WTC11 (cell line): Measurements from ENCODE around the gene CCNQ. TPM values are rescaled to one million over a fixed set of nuclear protein-coding genes. Genes with fewer than 3 reads are reported as not detected.

Experiments
- ATAC-seq: fragments of 200-7000 bp; cut with Tn5 transposase; 2 replicates; pipeline ENCODE4 v1.10.0; 2021; ENCODE audit warnings: mild to moderate bottlenecking, moderate library complexity
- CTCF ChIA-PET: fragments of 300-600 bp; sonication (Branson Sonifier 250); formaldehyde crosslinking; loops from one replicate; lab custom pipeline; 2021; ENCODE audit warnings: antibody characterized with exemption; lab: Charles Lee
- POLR2A ChIA-PET: fragments of 350-600 bp; sonication (Branson Sonifier 250); formaldehyde crosslinking; loops from one replicate; lab custom pipeline; 2021; ENCODE audit warnings: antibody characterized with exemption; lab: Charles Lee
- DNase-seq: peaks from one replicate; pipeline ENCODE4 v3.0.0; 2021; ENCODE audit warnings: low spot score
- H3K27ac Mint-ChIP-seq: 2 replicates; pipeline ENCODE4 v1.8.0; 2021; ENCODE audit warnings: mixed read lengths
- H3K27me3 Mint-ChIP-seq: 2 replicates; pipeline ENCODE4 v1.8.0; 2021; ENCODE audit warnings: low read depth, mild to moderate bottlenecking, moderate library complexity, mixed read lengths
- H3K36me3 Mint-ChIP-seq: 2 replicates; pipeline ENCODE4 v1.8.0; 2021; ENCODE audit warnings: mixed read lengths
- H3K4me1 Mint-ChIP-seq: 2 replicates; pipeline ENCODE4 v1.8.0; 2022; ENCODE audit warnings: mixed read lengths
- H3K4me3 Mint-ChIP-seq: 2 replicates; pipeline ENCODE4 v1.8.0; 2021; ENCODE audit warnings: mild to moderate bottlenecking, moderate library complexity, mixed read lengths
- H3K9me3 Mint-ChIP-seq: 2 replicates; pipeline ENCODE4 v1.8.0; 2021; ENCODE audit warnings: mixed read lengths
- FOXJ3 ChIP-seq: sonication (generic); formaldehyde crosslinking; IDR thresholded peaks from 2 replicates; pipeline ENCODE4 v1.9.0; 2021; ENCODE audit warnings: missing genetic modification reagents, mild to moderate bottlenecking, borderline replicate concordance
- FOXP1 ChIP-seq: sonication (generic); formaldehyde crosslinking; IDR thresholded peaks from 2 replicates; pipeline ENCODE4 v1.8.0; 2022; ENCODE audit warnings: missing genetic modification reagents, mild to moderate bottlenecking, moderate library complexity, borderline replicate concordance
- GRHL2 ChIP-seq: fragments of 250-450 bp; sonication (Bioruptor Pico); IDR thresholded peaks from 2 replicates; pipeline ENCODE4 v1.8.0; 2022; ENCODE audit warnings: mild to moderate bottlenecking, moderate library complexity; ENCODE audit not compliant: insufficient replicate concordance, severe bottlenecking
- GTF2I ChIP-seq: fragments of 250-450 bp; sonication (Bioruptor Pico); conservative IDR thresholded peaks from 2 replicates; pipeline ENCODE4 v1.4.0; 2021; ENCODE audit warnings: mild to moderate bottlenecking
- JUN ChIP-seq: sonication (generic); formaldehyde crosslinking; IDR thresholded peaks from 2 replicates; pipeline ENCODE4 v1.8.0; 2023; ENCODE audit warnings: mild to moderate bottlenecking, missing genetic modification reagents
- MYBL2 ChIP-seq: sonication (generic); formaldehyde crosslinking; IDR thresholded peaks from 2 replicates; pipeline ENCODE4 v1.8.1; 2023; ENCODE audit warnings: mild to moderate bottlenecking, moderate library complexity, missing genetic modification reagents
- NFATC4 ChIP-seq: fragments of 250-450 bp; sonication (Bioruptor Pico); IDR thresholded peaks from 2 replicates; pipeline ENCODE4 v1.9.0; 2021; ENCODE audit warnings: mild to moderate bottlenecking
- OVOL2 ChIP-seq: fragments of 250-450 bp; sonication (Bioruptor Pico); IDR thresholded peaks from 2 replicates; pipeline ENCODE4 v1.9.0; 2021; ENCODE audit warnings: mild to moderate bottlenecking, borderline replicate concordance
- RELA ChIP-seq: sonication (generic); formaldehyde crosslinking; IDR thresholded peaks from 2 replicates; pipeline ENCODE4 v1.8.1; 2022; ENCODE audit warnings: missing genetic modification reagents, mild to moderate bottlenecking, borderline replicate concordance
- RORB ChIP-seq: fragments of 250-450 bp; sonication (Bioruptor Pico); IDR thresholded peaks from 2 replicates; pipeline ENCODE4 v1.9.0; 2021; ENCODE audit warnings: mild to moderate bottlenecking
- SP1 ChIP-seq: sonication (generic); formaldehyde crosslinking; conservative IDR thresholded peaks from 2 replicates; pipeline ENCODE4 v1.8.1; 2022; ENCODE audit warnings: missing genetic modification reagents
- TEAD4 ChIP-seq: sonication (generic); formaldehyde crosslinking; IDR thresholded peaks from 2 replicates; pipeline ENCODE4 v1.8.0; 2022; ENCODE audit warnings: mild to moderate bottlenecking, missing genetic modification reagents
- ZNF121 ChIP-seq: sonication (generic); formaldehyde crosslinking; IDR thresholded peaks from 2 replicates; pipeline ENCODE4 v1.8.0; 2023; ENCODE audit warnings: missing genetic modification reagents
- ZNF232 ChIP-seq: sonication (generic); formaldehyde crosslinking; IDR thresholded peaks from 2 replicates; pipeline ENCODE4 v1.8.0; 2022; ENCODE audit warnings: mild to moderate bottlenecking, missing genetic modification reagents
- ZNF671 ChIP-seq: fragments of 250-450 bp; sonication (Bioruptor Pico); IDR thresholded peaks from 2 replicates; pipeline ENCODE4 v1.8.0; 2021; ENCODE audit warnings: mild to moderate bottlenecking
- total RNA-seq: library from RNA; stranded (reverse); gene quantifications from 3 replicates; pipeline ENCODE4 v1.2.3, GENCODE V29; 2021
- TF ChIP-seq, protein P1 (sequence below): fragments of 200-600 bp; IDR thresholded peaks from 2 replicates; pipeline ENCODE4 v1.8.0; 2022; ENCODE audit warnings: antibody characterized with exemption
- TF ChIP-seq, protein P2 (sequence below): sonication (generic); formaldehyde crosslinking; IDR thresholded peaks from 2 replicates; pipeline ENCODE4 v1.8.0; 2023; ENCODE audit warnings: mild to moderate bottlenecking, missing genetic modification reagents
- TF ChIP-seq, protein P3 (sequence below): sonication (generic); formaldehyde crosslinking; IDR thresholded peaks from 2 replicates; pipeline ENCODE4 v1.8.0; 2022; ENCODE audit warnings: missing genetic modification reagents
- TF ChIP-seq, protein P4 (sequence below): sonication (generic); formaldehyde crosslinking; IDR thresholded peaks from 2 replicates; pipeline ENCODE4 v1.8.0; 2022; ENCODE audit warnings: mild to moderate bottlenecking, missing genetic modification reagents
- TF ChIP-seq, protein P5 (sequence below): sonication (generic); formaldehyde crosslinking; IDR thresholded peaks from 2 replicates; pipeline ENCODE4 v1.8.0; 2022; ENCODE audit warnings: mild to moderate bottlenecking, missing genetic modification reagents
- TF ChIP-seq, protein P6 (sequence below): sonication (generic); formaldehyde crosslinking; IDR thresholded peaks from 2 replicates; pipeline ENCODE4 v1.8.1; 2023; ENCODE audit warnings: mild to moderate bottlenecking, missing genetic modification reagents

The CCNQ gene
- total RNA-seq, 1 experiment from 2014 or later: 17.4 TPM

DNA sequence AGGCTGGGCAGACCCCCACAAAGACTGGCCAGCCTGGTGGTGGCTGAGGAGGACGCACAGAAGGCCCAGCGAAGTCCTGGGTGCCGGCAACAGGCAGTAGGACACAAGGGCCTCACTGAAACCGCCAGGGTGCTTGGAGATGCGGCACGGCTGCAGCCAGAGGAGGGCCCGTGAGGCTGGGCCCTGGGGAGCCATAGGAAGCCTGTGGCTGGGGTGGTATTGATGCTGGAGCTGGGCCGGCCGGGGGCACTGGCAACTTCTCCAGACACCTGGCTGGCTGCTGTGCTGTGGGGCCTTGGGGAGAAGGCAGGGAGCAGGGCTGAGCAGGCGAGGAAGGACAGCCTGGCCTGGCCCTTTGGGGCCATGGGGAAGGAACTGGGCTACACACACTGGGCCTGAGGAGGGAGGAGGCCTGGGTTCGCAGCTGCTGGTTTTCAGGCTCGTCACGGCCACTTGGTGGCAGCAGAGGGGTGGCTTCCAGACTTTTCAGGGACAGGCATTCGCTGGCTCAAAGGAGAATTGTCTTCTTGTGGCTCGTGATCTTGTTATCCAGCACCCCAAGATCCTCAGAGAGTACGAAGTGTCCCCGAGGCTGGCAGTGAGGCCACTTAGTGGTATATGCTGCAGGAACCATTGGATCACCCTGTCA, 44.3 kb downstream of the CCNQ start:
- TF ChIP-seq FOXJ3 (CRISPR knock-in tag): no peak
- TF ChIP-seq, protein P1, sequence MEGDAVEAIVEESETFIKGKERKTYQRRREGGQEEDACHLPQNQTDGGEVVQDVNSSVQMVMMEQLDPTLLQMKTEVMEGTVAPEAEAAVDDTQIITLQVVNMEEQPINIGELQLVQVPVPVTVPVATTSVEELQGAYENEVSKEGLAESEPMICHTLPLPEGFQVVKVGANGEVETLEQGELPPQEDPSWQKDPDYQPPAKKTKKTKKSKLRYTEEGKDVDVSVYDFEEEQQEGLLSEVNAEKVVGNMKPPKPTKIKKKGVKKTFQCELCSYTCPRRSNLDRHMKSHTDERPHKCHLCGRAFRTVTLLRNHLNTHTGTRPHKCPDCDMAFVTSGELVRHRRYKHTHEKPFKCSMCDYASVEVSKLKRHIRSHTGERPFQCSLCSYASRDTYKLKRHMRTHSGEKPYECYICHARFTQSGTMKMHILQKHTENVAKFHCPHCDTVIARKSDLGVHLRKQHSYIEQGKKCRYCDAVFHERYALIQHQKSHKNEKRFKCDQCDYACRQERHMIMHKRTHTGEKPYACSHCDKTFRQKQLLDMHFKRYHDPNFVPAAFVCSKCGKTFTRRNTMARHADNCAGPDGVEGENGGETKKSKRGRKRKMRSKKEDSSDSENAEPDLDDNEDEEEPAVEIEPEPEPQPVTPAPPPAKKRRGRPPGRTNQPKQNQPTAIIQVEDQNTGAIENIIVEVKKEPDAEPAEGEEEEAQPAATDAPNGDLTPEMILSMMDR: peak; percentile 38
- no peak for TF ChIP-seq FOXP1
- TF ChIP-seq, protein P2, sequence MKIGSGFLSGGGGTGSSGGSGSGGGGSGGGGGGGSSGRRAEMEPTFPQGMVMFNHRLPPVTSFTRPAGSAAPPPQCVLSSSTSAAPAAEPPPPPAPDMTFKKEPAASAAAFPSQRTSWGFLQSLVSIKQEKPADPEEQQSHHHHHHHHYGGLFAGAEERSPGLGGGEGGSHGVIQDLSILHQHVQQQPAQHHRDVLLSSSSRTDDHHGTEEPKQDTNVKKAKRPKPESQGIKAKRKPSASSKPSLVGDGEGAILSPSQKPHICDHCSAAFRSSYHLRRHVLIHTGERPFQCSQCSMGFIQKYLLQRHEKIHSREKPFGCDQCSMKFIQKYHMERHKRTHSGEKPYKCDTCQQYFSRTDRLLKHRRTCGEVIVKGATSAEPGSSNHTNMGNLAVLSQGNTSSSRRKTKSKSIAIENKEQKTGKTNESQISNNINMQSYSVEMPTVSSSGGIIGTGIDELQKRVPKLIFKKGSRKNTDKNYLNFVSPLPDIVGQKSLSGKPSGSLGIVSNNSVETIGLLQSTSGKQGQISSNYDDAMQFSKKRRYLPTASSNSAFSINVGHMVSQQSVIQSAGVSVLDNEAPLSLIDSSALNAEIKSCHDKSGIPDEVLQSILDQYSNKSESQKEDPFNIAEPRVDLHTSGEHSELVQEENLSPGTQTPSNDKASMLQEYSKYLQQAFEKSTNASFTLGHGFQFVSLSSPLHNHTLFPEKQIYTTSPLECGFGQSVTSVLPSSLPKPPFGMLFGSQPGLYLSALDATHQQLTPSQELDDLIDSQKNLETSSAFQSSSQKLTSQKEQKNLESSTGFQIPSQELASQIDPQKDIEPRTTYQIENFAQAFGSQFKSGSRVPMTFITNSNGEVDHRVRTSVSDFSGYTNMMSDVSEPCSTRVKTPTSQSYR (CRISPR knock-in tag): no peak

DNA sequence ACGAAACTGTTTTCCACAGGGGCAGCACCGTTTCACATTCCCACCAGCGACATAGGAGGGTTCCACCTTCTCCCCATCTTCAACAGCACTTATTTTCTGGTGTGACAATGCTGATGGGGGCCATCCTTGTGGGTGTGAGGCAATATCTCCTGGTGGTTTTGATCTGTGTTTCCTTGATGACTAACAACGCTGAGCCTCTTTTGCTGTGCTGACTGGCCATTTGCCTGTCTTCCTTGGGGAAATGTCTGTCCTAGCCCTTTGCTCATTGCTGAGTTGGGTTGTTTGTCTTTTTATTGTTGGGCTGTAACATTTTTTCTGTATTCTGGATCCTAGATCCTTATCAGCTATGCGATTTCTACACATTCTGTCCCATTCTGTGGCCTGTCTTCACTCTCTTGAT, 47.8 kb downstream of the CCNQ start:
- ATAC-seq (no peak), DNase-seq (no peak)
- POLR2A ChIA-PET: no interaction called here
- CTCF ChIA-PET: interaction anchor here (1.0 to 1.6 kb wide), 2 partner anchors 12 to 85 kb away, joined by 3 read pairs; no protein-coding TSS in a partner anchor
- TF ChIP-seq OVOL2 (CRISPR knock-in tag) (no peak), RORB (no peak), NFATC4 (CRISPR knock-in tag) (no peak), RELA (CRISPR knock-in tag) (no peak), TEAD4 (CRISPR knock-in tag) (no peak), JUN (CRISPR knock-in tag) (no peak), ZNF232 (CRISPR knock-in tag) (no peak), ZNF121 (CRISPR knock-in tag) (no peak), MYBL2 (CRISPR knock-in tag) (no peak), GRHL2 (no peak), ZNF671 (CRISPR knock-in tag) (no peak), GTF2I (CRISPR knock-in tag) (no peak), SP1 (CRISPR knock-in tag) (no peak)
- TF ChIP-seq, protein P3, sequence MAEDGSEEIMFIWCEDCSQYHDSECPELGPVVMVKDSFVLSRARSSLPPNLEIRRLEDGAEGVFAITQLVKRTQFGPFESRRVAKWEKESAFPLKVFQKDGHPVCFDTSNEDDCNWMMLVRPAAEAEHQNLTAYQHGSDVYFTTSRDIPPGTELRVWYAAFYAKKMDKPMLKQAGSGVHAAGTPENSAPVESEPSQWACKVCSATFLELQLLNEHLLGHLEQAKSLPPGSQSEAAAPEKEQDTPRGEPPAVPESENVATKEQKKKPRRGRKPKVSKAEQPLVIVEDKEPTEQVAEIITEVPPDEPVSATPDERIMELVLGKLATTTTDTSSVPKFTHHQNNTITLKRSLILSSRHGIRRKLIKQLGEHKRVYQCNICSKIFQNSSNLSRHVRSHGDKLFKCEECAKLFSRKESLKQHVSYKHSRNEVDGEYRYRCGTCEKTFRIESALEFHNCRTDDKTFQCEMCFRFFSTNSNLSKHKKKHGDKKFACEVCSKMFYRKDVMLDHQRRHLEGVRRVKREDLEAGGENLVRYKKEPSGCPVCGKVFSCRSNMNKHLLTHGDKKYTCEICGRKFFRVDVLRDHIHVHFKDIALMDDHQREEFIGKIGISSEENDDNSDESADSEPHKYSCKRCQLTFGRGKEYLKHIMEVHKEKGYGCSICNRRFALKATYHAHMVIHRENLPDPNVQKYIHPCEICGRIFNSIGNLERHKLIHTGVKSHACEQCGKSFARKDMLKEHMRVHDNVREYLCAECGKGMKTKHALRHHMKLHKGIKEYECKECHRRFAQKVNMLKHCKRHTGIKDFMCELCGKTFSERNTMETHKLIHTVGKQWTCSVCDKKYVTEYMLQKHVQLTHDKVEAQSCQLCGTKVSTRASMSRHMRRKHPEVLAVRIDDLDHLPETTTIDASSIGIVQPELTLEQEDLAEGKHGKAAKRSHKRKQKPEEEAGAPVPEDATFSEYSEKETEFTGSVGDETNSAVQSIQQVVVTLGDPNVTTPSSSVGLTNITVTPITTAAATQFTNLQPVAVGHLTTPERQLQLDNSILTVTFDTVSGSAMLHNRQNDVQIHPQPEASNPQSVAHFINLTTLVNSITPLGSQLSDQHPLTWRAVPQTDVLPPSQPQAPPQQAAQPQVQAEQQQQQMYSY: no peak
- TF ChIP-seq, protein P4, sequence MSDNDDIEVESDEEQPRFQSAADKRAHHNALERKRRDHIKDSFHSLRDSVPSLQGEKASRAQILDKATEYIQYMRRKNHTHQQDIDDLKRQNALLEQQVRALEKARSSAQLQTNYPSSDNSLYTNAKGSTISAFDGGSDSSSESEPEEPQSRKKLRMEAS (CRISPR knock-in tag): no peak
- TF ChIP-seq, protein P5, sequence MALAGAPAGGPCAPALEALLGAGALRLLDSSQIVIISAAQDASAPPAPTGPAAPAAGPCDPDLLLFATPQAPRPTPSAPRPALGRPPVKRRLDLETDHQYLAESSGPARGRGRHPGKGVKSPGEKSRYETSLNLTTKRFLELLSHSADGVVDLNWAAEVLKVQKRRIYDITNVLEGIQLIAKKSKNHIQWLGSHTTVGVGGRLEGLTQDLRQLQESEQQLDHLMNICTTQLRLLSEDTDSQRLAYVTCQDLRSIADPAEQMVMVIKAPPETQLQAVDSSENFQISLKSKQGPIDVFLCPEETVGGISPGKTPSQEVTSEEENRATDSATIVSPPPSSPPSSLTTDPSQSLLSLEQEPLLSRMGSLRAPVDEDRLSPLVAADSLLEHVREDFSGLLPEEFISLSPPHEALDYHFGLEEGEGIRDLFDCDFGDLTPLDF (CRISPR knock-in tag): no peak
- TF ChIP-seq, protein P6, sequence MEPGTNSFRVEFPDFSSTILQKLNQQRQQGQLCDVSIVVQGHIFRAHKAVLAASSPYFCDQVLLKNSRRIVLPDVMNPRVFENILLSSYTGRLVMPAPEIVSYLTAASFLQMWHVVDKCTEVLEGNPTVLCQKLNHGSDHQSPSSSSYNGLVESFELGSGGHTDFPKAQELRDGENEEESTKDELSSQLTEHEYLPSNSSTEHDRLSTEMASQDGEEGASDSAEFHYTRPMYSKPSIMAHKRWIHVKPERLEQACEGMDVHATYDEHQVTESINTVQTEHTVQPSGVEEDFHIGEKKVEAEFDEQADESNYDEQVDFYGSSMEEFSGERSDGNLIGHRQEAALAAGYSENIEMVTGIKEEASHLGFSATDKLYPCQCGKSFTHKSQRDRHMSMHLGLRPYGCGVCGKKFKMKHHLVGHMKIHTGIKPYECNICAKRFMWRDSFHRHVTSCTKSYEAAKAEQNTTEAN (CRISPR knock-in tag): no peak
- Mint-ChIP-seq H3K36me3 (no peaks in the 10 kb centered on the region), H3K9me3 (no peaks in the 10 kb centered on the region), H3K27me3 (no peaks in the 10 kb centered on the region), H3K4me1 (no peaks in the 10 kb centered on the region), H3K4me3 (no peak overlapping the region), H3K27ac (no peak overlapping the region)

More for the DNA sequence above, 44.3 kb downstream of the CCNQ start:
- DNase-seq: peak; percentile 74
- ChIA-PET CTCF (interaction anchor here (0.6 to 2.1 kb wide), 21 partner anchors 9 to 337 kb away, joined by 3 to 16 read pairs (median 6); no protein-coding TSS in a partner anchor), POLR2A (no interaction called here)
- Mint-ChIP-seq H3K4me3 (no peak overlapping the region), H3K36me3 (no peaks in the 10 kb centered on the region), H3K27me3 (no peaks in the 10 kb centered on the region), H3K27ac (no peak overlapping the region), H3K4me1 (no peaks in the 10 kb centered on the region), H3K9me3 (no peaks in the 10 kb centered on the region)
- peak; percentile 84 for ATAC-seq
